ENCODE results near the gene CACNA1F. TPM values are rescaled to one million over a fixed set of nuclear protein-coding genes. Genes with fewer than 3 reads are reported as not detected.
A peak's percentile ranks its signal among the peaks of the same experiment; 100 is the strongest.

Gene CACNA1F
- total RNA-seq (2014; rRNA removed; shearing (Covaris generic)), result not detected in 2 replicates

- in situ Hi-C loops (cut with HindIII; ENCODE audit: low sequenced_read_pairs), result no loop called here
- DNase-seq (ENCODE audit: low spot score), result no peak
These were observed at the start of gene CACNA1F for GRCh38 chrX:49233176-49233575. CACNA1F (minus strand) TSS chrX:49233340; CDS start chrX:49233309, 31 bp downstream.

- in situ Hi-C loops (cut with HindIII; ENCODE audit: low sequenced_read_pairs), result no loop called here
- peak; percentile 76 for DNase-seq (ENCODE audit: low spot score)
These were observed 49.5 kb upstream of the CACNA1F start for GRCh38 chrX:49282647-49283011.

GRCh38 chrX:49278081-49278480 is 44.9 kb upstream of the CACNA1F start:
- in situ Hi-C loops (cut with HindIII; ENCODE audit: low sequenced_read_pairs), result no loop called here
- peak; percentile 52 for DNase-seq (ENCODE audit: low spot score)

- in situ Hi-C loops (cut with HindIII; ENCODE audit: low sequenced_read_pairs), result no loop called here
- DNase-seq (ENCODE audit: low spot score), result no peak
These were observed 44.3 kb upstream of the CACNA1F start for GRCh38 chrX:49277535-49277830.

- in situ Hi-C loops (cut with HindIII; ENCODE audit: low sequenced_read_pairs), result no loop called here
These were observed 43.8 kb upstream of the CACNA1F start for GRCh38 chrX:49276671-49277534.

GRCh38 chrX:49276207-49276606 is 43.1 kb upstream of the CACNA1F start:
- in situ Hi-C loops (cut with HindIII; ENCODE audit: low sequenced_read_pairs), result no loop called here
- DNase-seq (ENCODE audit: low spot score), result no peak

More at GRCh38 chrX:49276671-49277534, 43.8 kb upstream of the CACNA1F start:
- peak; percentile 73 for DNase-seq (ENCODE audit: low spot score)

- in situ Hi-C loops (cut with HindIII; ENCODE audit: low sequenced_read_pairs), result no loop called here
- no peak for DNase-seq (ENCODE audit: low spot score)
These were observed 40.1 kb upstream of the CACNA1F start for GRCh38 chrX:49273181-49273727.

- in situ Hi-C loops (cut with HindIII; ENCODE audit: low sequenced_read_pairs), result no loop called here
- DNase-seq (ENCODE audit: low spot score), result no peak
These were observed 39.3 kb upstream of the CACNA1F start for GRCh38 chrX:49272421-49272820.

- DNase-seq (ENCODE audit: low spot score), result no peak
- in situ Hi-C loops (cut with HindIII; ENCODE audit: low sequenced_read_pairs), result no loop called here
These were observed 38.2 kb upstream of the CACNA1F start for GRCh38 chrX:49271341-49271740.

- in situ Hi-C loops (cut with HindIII; ENCODE audit: low sequenced_read_pairs), result no loop called here
- DNase-seq (ENCODE audit: low spot score), result no peak
These were observed 37.2 kb upstream of the CACNA1F start for GRCh38 chrX:49270249-49270921.

GRCh38 chrX:49269767-49270248 is 36.7 kb upstream of the CACNA1F start, which contains the start of gene PPP1R3F:
PPP1R3F (plus strand) TSS chrX:49269793; CDS start chrX:49269870, 77 bp downstream.
- no peak for DNase-seq (ENCODE audit: low spot score)
- in situ Hi-C loops (cut with HindIII; ENCODE audit: low sequenced_read_pairs), result no loop called here

GRCh38 chrX:49269010-49269766 is 36.0 kb upstream of the CACNA1F start:
- peak; percentile 98 for DNase-seq (ENCODE audit: low spot score)
- in situ Hi-C loops (cut with HindIII; ENCODE audit: low sequenced_read_pairs), result no loop called here

- no peak for DNase-seq (ENCODE audit: low spot score)
- in situ Hi-C loops (cut with HindIII; ENCODE audit: low sequenced_read_pairs), result no loop called here
These were observed 35.5 kb upstream of the CACNA1F start for GRCh38 chrX:49268702-49269009.

- DNase-seq (ENCODE audit: low spot score), result no peak
- in situ Hi-C loops (cut with HindIII; ENCODE audit: low sequenced_read_pairs), result no loop called here
These were observed 33.6 kb upstream of the CACNA1F start for GRCh38 chrX:49266523-49267445.

GRCh38 chrX:49264460-49264859 is 31.3 kb upstream of the CACNA1F start, which contains the start of gene FOXP3:
FOXP3 (minus strand) TSS chrX:49264710; CDS start chrX:49258505, 6,205 bp downstream.
- DNase-seq (ENCODE audit: low spot score), result no peak
- in situ Hi-C loops (cut with HindIII; ENCODE audit: low sequenced_read_pairs), result no loop called here

GRCh38 chrX:49263631-49264030 is 30.5 kb upstream of the CACNA1F start:
- in situ Hi-C loops (cut with HindIII; ENCODE audit: low sequenced_read_pairs), result no loop called here

GRCh38 chrX:49262603-49263002 is 29.5 kb upstream of the CACNA1F start:
- in situ Hi-C loops (cut with HindIII; ENCODE audit: low sequenced_read_pairs), result no loop called here
- no peak for DNase-seq (ENCODE audit: low spot score)

More at GRCh38 chrX:49263631-49264030, 30.5 kb upstream of the CACNA1F start:
- no peak for DNase-seq (ENCODE audit: low spot score)

- DNase-seq (ENCODE audit: low spot score), result no peak
- in situ Hi-C loops (cut with HindIII; ENCODE audit: low sequenced_read_pairs), result no loop called here
These were observed 27.3 kb upstream of the CACNA1F start for GRCh38 chrX:49260221-49260985.
